ENCODE results near the gene DTHD1. TPM values are rescaled to one million over a fixed set of nuclear protein-coding genes. Genes with fewer than 3 reads are reported as not detected.

Gene DTHD1
- total RNA-seq, 1 donor from 2014 or later = 0.55 TPM

DNA sequence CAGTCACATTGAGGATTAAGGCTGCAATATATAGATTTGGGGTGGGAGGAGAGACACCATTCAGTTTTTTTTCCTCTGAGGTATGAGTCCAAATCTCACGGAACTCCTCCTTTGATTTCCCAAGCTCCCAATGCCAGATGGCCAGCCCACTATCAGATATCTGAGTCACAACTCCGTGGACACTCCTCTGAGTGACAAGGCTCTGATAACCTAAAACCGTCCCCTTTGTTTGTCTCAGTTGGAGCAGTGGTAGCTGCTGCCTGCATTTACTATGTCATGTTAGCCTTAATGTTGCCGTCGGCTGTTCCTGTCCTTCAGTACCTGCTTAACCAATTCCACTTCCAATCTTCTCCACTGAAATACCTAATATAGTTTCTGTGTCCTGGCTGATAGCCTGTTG lies 107.3 kb downstream of the DTHD1 start:
- Histone ChIP-seq H3K4me3 (no peak overlapping the region), H3K4me1 (no peaks in the 10 kb centered on the region), H3K27me3 (no peaks in the 10 kb centered on the region), H3K9me3 (no peaks in the 10 kb centered on the region), H3K36me3 (no peaks in the 10 kb centered on the region), H3K27ac (no peak overlapping the region)
- ATAC-seq = no peak
- intact Hi-C loops (cut with DNase I) = no loop called here
- TF ChIP-seq CTCF (IDR thresholded peaks at IDR 0.05) = no peak
- no peak for DNase-seq

DNA sequence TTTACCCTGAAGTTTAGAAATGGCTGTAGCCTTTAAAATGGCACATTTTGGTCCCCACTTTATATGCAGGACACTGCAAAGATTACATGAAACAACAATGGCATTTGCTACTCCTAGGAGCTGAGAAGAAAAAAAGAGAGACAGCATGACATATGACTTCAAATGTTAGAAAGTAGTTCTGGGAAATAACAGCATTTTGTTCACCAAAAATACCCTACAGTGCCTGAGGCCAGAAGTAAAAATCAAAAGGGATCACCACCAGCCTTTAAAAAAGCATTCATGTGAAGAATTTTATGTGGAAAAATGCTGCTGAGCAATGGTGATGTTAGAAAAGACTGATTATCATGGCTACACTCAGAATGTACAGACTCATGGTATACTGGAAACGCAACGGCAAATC lies 110.0 kb downstream of the DTHD1 start:
- Histone ChIP-seq H3K9me3 (no peaks in the 10 kb centered on the region), H3K4me1 (no peaks in the 10 kb centered on the region), H3K36me3 (no peaks in the 10 kb centered on the region), H3K27ac (no peak overlapping the region), H3K4me3 (no peak overlapping the region), H3K27me3 (no peaks in the 10 kb centered on the region)
- intact Hi-C loops (cut with DNase I) = no loop called here
- TF ChIP-seq CTCF (IDR thresholded peaks at IDR 0.05) = no peak
- DNase-seq (no peak), ATAC-seq (no peak)

DNA sequence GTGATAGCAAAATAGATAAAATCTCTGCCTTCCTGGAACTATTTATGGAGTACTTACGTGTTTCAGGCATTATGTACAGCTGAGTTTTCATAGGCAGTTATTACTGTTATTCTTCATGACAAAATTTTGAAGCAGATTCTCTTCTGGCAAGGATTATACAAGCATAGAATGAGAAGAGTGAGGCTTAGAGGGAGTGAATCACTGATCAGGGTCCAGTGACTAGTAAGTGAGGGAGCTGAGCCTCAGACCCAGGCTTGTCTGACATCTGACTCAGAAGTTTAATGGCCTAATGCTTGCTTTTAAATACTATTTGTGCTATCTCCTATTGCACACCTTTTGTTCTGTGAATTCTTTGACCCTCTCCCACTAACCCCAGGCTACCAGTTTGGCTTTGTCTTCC lies 110.6 kb downstream of the DTHD1 start:
- H3K4me1 ChIP-seq = no peaks in the 10 kb centered on the region
- no peaks in the 10 kb centered on the region for H3K27me3 ChIP-seq
- no peak for ATAC-seq
- no peak overlapping the region for H3K27ac ChIP-seq
- H3K9me3 ChIP-seq = no peaks in the 10 kb centered on the region
- intact Hi-C loops (cut with DNase I) = no loop called here
- TF ChIP-seq CTCF (IDR thresholded peaks at IDR 0.05) = no peak
- H3K4me3 ChIP-seq = no peak overlapping the region
- no peaks in the 10 kb centered on the region for H3K36me3 ChIP-seq
- no peak for DNase-seq

- H3K27ac ChIP-seq = no peak overlapping the region
- H3K9me3 ChIP-seq = no peaks in the 10 kb centered on the region
- TF ChIP-seq CTCF (IDR thresholded peaks at IDR 0.05) = no peak
- H3K4me3 ChIP-seq = no peak overlapping the region
- intact Hi-C loops (cut with DNase I) = no loop called here
- H3K27me3 ChIP-seq = no peaks in the 10 kb centered on the region
- DNase-seq (no peak), ATAC-seq (no peak)
- H3K4me1 ChIP-seq = no peaks in the 10 kb centered on the region
- H3K36me3 ChIP-seq = no peaks in the 10 kb centered on the region
These were observed 111.5 kb downstream of the DTHD1 start for GRCh38 chr4:36392916-36393315.

Other genes with a start within 250 kb of the DTHD1 start
- 57.2 TPM for gene ARAP2, start 37.1 kb upstream of the DTHD1 start, total RNA-seq